K562 (cell line): ENCODE results near the gene CAMK2D. TPM values are rescaled to one million over a fixed set of nuclear protein-coding genes. Genes with fewer than 3 reads are reported as not detected.

Experiments
- ATAC-seq: fragments of 200-7000 bp; cut with Tn5 transposase; 3 replicates; pipeline ENCODE4 v1.9.1; 2020; ENCODE audit warnings: moderate library complexity
- BruUV-seq: library from RNA; stranded (reverse); fragments of 400-500 nt; replicated peaks from 2 replicates; lab custom pipeline; 2021; lab: Mats Ljungman, UMichigan
- CTCF ChIA-PET: fragments of 300-600 bp; formaldehyde crosslinking; extraction: SDS; loops from one replicate; lab custom pipeline; 2021; ENCODE audit warnings: low intra/inter-chr PET ratio; lab: Yijun Ruan, JAX
- POLR2A ChIA-PET: fragments of 300-600, 350-650 bp; sonication (Branson Sonifier 250); formaldehyde crosslinking; extraction: SDS; loops from one replicate; lab custom pipeline; 2021; ENCODE audit warnings: antibody characterized with exemption, inconsistent platforms; lab: Yijun Ruan, JAX
- DNase-seq, 4 experiments: peaks; one replicate each; pipeline versions ENCODE4 v3.0.0 to v3.0.0-alpha.2; 2011 to 2018; ENCODE audit warnings: low spot score in 3 of 4, mixed read lengths in 3 of 4; ENCODE audit errors: extremely low read depth in 1 of 4
- FAIRE-seq: peaks from 2 replicates; lab custom pipeline; 2011; peaks lifted over from hg19 to GRCh38; lab: Jason Lieb, UNC
- H2AFZ ChIP-seq: 2 replicates; pipeline ENCODE4 v1.6.0; 2011; ENCODE audit warnings: low read depth, low read length, control low read depth, inconsistent platforms
- H3K27ac ChIP-seq: fragments of 200-600 bp; 3 replicates; pipeline ENCODE4 v1.8.0; 2011; ENCODE audit warnings: low read depth, mild to moderate bottlenecking, control low read depth, inconsistent platforms, low read length, moderate library complexity, mixed read lengths; ENCODE audit errors: extremely low read depth
- H3K27me3 ChIP-seq, 2 experiments: fragments of 300-600 bp in 1 of 2; 2 replicates in 1 of 2; 3 replicates in 1 of 2; pipeline versions ENCODE4 v1.6.0 to v1.8.0; 2011; ENCODE audit warnings: inconsistent platforms in 2 of 2, low read length in 2 of 2, mild to moderate bottlenecking in 1 of 2, mixed read lengths in 1 of 2, moderate library complexity in 1 of 2; ENCODE audit not compliant: control insufficient read depth in 2 of 2, insufficient read depth in 2 of 2
- H3K36me3 ChIP-seq: fragments of 300-600 bp; 3 replicates; pipeline ENCODE4 v1.8.0; 2011; ENCODE audit warnings: mild to moderate bottlenecking, low read length, inconsistent platforms; ENCODE audit not compliant: control insufficient read depth, insufficient read depth
- H3K4me1 ChIP-seq, 2 experiments: fragments of 200-600 bp in 1 of 2; replicated peaks in 1 of 2; 2 replicates in 1 of 2; 3 replicates in 1 of 2; pipeline versions ENCODE4 v1.5.1 to v1.8.0; 2011; ENCODE audit warnings: inconsistent platforms in 2 of 2, low read length in 2 of 2, mild to moderate bottlenecking in 1 of 2, mixed read lengths in 1 of 2, moderate library complexity in 1 of 2; ENCODE audit not compliant: control insufficient read depth in 2 of 2, insufficient read depth in 2 of 2
- H3K4me2 ChIP-seq: 2 replicates; pipeline ENCODE4 v1.6.1; 2011; ENCODE audit warnings: low read length, control low read depth, inconsistent platforms, mixed read lengths; ENCODE audit not compliant: insufficient read depth
- H3K4me3 ChIP-seq: fragments of 200-600 bp; sonication (generic), shearing (Covaris generic); 2 replicates; pipeline ENCODE4 v1.5.1; 2016; ENCODE audit warnings: control low read depth, inconsistent platforms
- H3K79me2 ChIP-seq: fragments of 200-600 bp; 3 replicates; pipeline ENCODE4 v1.8.0; 2011; ENCODE audit warnings: low read length, inconsistent platforms; ENCODE audit not compliant: control insufficient read depth, insufficient read depth
- H3K9ac ChIP-seq, 2 experiments: 2 replicates each; pipeline versions ENCODE4 v1.6.0 to v1.6.1; 2011; ENCODE audit warnings: low read depth in 2 of 2, low read length in 2 of 2, control low read depth in 1 of 2, inconsistent platforms in 1 of 2, mild to moderate bottlenecking in 1 of 2, mixed read lengths in 1 of 2; ENCODE audit not compliant: insufficient read depth in 1 of 2
- H3K9me1 ChIP-seq: one replicate; pipeline ENCODE4 v1.6.0; 2011; ENCODE audit warnings: inconsistent platforms, mild to moderate bottlenecking, low read length, moderate library complexity; ENCODE audit not compliant: control insufficient read depth, insufficient read depth
- H3K9me3 ChIP-seq: replicated peaks from 2 replicates; pipeline ENCODE4 v1.5.1; 2011; ENCODE audit warnings: low read depth, low read length, inconsistent platforms; ENCODE audit not compliant: control insufficient read depth, insufficient read depth
- H4K20me1 ChIP-seq: replicated peaks from 2 replicates; pipeline ENCODE4 v1.6.1; 2011; ENCODE audit warnings: low read length, inconsistent platforms, mixed read lengths; ENCODE audit not compliant: control insufficient read depth, insufficient read depth
- NFIC ChIP-seq: fragments of 450-650 bp; IDR thresholded peaks from 2 replicates; pipeline ENCODE4 v1.6.1; 2017; ENCODE audit warnings: mild to moderate bottlenecking, inconsistent platforms
- WGBS: fragments of 100-300 bp; shearing (Covaris generic); methylation state at CpG from one replicate; pipeline ENCODE4 v1.1.6; 2016; ENCODE audit warnings: low coverage, mixed read lengths; ENCODE audit not compliant: insufficient coverage; ENCODE audit errors: missing lambda C conversion rate; 5-methylcytosine and 5-hydroxymethylcytosine counted together
- in situ Hi-C: fragments of 300-500 bp; cut with MboI; formaldehyde crosslinking; loops from 4 replicates; pipeline ENCODE4 v1.15.0; 2018; ENCODE audit warnings: inconsistent platforms, mixed read lengths
- intact Hi-C: fragments of 100-400 bp; cut with micrococcal nuclease; formaldehyde crosslinking; loops from 2 replicates; pipeline ENCODE4 v1.14.2; 2022
- polyA plus RNA-seq, 8 experiments: library from polyadenylated mRNA; depleted of rRNA in 4 of 8; stranded (reverse) in 5 of 8; unstranded in 3 of 8; fragments of >200 nt; fragmentation: Nextera tagmentation in 2 of 8; fragmentation: Illumina TruSeq in 1 of 8; extraction: Ambion mirVana in 2 of 8; extraction: Trizol in 1 of 8; gene quantifications; 2 replicates each; pipeline versions ENCODE4 v1.2.1 to v1.2.3, GENCODE V29; 2011 to 2014; ENCODE audit warnings: inconsistent platforms in 1 of 8, missing spikeins in 1 of 8
- total RNA-seq, 7 experiments: library from RNA; depleted of rRNA in 6 of 7; stranded (reverse); fragments of >200 nt in 6 of 7; fragmentation: Illumina TruSeq in 2 of 7; extraction: Trizol in 2 of 7; gene quantifications; 2 replicates each; pipeline versions ENCODE4 v1.2.1 to v1.2.3, GENCODE V29; 2011 to 2021; ENCODE audit warnings: low replicate concordance in 1 of 7
- TF ChIP-seq, protein P1 (sequence below): fragments of 450-650 bp; IDR thresholded peaks from 2 replicates; pipeline ENCODE4 v1.6.1; 2018; ENCODE audit not compliant: partially characterized antibody
- TF ChIP-seq, protein P2 (sequence below): sonication (generic); IDR thresholded peaks from 2 replicates; pipeline ENCODE4 v1.6.1; 2016

The CAMK2D gene
- total and polyA plus RNA-seq, 9 of the 15 experiments (the other 6 are each of a cell fraction or from before 2014, with no cell fraction given) = 0.01 to 0.33 (median 0.04) TPM; not detected in 2

DNA sequence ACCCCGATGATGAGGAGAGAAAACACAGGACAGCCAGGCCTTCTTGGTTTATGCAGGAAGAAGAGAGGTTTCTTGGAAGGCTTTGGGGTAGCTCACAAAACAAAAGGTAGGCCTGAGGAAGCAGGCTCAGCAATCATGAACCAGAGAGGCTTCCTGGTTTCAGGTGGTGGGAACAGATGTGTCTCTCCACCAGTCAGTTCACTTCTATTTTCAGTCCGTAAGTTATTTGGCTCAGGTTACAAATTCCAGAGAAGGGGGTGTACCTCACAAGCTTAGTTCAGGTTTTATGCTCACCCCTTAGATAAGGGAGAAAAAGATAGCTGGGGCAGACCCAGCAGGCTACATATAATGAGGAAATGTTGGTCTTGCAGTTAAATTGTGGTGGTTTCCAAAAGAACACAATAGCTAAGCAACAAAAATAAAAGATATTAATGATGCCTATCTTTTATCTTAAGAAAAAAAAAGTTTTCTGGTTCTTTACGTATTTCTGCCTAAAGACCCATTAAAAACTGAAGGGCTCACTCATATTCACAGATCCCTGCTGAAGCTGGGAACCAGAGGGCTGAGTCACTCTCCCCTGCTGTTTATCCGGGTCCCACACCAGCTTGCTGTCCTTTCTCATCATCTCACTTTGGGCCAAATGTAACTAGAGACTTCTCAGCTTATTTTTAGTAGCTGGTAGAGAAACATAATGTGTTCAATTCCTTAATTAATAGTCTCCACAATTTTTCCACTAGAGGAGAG, 177.0 kb downstream of the CAMK2D start (continued):
- TF ChIP-seq, protein P1, sequence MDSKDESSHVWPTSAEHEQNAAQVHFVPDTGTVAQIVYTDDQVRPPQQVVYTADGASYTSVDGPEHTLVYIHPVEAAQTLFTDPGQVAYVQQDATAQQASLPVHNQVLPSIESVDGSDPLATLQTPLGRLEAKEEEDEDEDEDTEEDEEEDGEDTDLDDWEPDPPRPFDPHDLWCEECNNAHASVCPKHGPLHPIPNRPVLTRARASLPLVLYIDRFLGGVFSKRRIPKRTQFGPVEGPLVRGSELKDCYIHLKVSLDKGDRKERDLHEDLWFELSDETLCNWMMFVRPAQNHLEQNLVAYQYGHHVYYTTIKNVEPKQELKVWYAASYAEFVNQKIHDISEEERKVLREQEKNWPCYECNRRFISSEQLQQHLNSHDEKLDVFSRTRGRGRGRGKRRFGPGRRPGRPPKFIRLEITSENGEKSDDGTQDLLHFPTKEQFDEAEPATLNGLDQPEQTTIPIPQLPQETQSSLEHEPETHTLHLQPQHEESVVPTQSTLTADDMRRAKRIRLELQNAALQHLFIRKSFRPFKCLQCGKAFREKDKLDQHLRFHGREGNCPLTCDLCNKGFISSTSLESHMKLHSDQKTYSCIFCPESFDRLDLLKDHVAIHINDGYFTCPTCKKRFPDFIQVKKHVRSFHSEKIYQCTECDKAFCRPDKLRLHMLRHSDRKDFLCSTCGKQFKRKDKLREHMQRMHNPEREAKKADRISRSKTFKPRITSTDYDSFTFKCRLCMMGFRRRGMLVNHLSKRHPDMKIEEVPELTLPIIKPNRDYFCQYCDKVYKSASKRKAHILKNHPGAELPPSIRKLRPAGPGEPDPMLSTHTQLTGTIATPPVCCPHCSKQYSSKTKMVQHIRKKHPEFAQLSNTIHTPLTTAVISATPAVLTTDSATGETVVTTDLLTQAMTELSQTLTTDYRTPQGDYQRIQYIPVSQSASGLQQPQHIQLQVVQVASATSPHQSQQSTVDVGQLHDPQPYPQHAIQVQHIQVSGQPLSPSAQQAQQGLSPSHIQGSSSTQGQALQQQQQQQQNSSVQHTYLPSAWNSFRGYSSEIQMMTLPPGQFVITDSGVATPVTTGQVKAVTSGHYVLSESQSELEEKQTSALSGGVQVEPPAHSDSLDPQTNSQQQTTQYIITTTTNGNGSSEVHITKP = peak; percentile 35

DNA sequence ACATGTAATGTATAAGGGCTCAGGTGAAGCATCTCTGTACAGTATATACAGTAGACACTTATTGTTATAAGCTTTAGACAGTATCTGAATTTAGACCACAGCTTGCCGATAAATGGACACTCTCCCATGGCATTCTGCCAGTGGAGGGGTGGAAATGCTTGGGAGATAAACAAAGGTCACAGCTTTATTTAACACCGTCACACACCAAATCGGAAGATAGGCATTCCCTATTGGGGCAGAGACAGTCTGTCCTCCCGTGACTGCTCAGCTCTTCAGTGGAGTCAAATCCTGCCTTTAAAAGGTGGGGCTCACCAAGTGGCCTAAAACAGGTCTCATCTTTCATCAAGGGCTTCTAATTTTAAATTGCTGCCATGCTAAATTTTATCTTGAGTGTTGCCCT, 178.8 kb downstream of the CAMK2D start:
- H3K27ac ChIP-seq = no peak overlapping the region; the same call in 2 of the 3 replicates
- peak overlapping the region; percentile 37; the same call in 1 of the 2 replicates for H2AFZ ChIP-seq
- H3K9me1 ChIP-seq = no peaks in the 10 kb centered on the region
- in situ Hi-C loops = no loop called here
- no peak overlapping the region for H3K4me3 ChIP-seq
- no peaks in the 10 kb centered on the region; a peak in 2 of 5 replicates for H3K4me1 ChIP-seq
- no peak for FAIRE-seq
- no peaks in the 10 kb centered on the region for H3K79me2 ChIP-seq
- H3K27me3 ChIP-seq = no peaks in the 10 kb centered on the region
- H4K20me1 ChIP-seq = no peaks in the 10 kb centered on the region
- TF ChIP-seq NFIC = peak; percentile 73
- TF ChIP-seq, protein P2, sequence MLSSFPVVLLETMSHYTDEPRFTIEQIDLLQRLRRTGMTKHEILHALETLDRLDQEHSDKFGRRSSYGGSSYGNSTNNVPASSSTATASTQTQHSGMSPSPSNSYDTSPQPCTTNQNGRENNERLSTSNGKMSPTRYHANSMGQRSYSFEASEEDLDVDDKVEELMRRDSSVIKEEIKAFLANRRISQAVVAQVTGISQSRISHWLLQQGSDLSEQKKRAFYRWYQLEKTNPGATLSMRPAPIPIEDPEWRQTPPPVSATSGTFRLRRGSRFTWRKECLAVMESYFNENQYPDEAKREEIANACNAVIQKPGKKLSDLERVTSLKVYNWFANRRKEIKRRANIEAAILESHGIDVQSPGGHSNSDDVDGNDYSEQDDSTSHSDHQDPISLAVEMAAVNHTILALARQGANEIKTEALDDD = no peak
- CTCF ChIA-PET = no interaction called here
- ATAC-seq = peak; percentile 32; the same call in 1 of the 3 replicates
- POLR2A ChIA-PET = no interaction called here
- H3K9me3 ChIP-seq = no peaks in the 10 kb centered on the region
- no peak overlapping the region for H3K9ac ChIP-seq
- no TSS peak for BruUV-seq
- H3K36me3 ChIP-seq = no peaks in the 10 kb centered on the region
- WGBS = 8% methylated on average over 4 of the region's 4 CpGs
- H3K4me2 ChIP-seq = no peak overlapping the region
- intact Hi-C loops = no loop called here
- DNase-seq = peak in 1 of 4 experiments; percentile 62
